Heart left ventricle (tissue), 16 donors: ENCODE measurements around the gene IGLON5. TPM values are rescaled to one million over a fixed set of nuclear protein-coding genes. Genes with fewer than 3 reads are reported as not detected.

Experiments used
- ATAC-seq, 4 donors: fragments of 200-7000 bp; cut with Tn5 transposase; one replicate each; pipeline ENCODE4 v1.9.1; 2020 to 2022; ENCODE audit warnings: moderate library complexity in 4 of 4, mild to moderate bottlenecking in 3 of 4, moderate number of reproducible peaks in 1 of 4
- DNase-seq, 5 donors: peaks; one replicate each; pipeline ENCODE4 v3.0.0-alpha.2; 2020
- H3K27ac ChIP-seq, 12 donors: fragments of 200-600 bp; sonication (generic) in 4 of 12; one replicate each; pipeline versions ENCODE4 v1.5.0 to v1.8.0; 2016 to 2022; ENCODE audit warnings: mild to moderate bottlenecking in 2 of 12
- H3K27me3 ChIP-seq, 9 donors: fragments of 200-600 bp; sonication (generic) in 2 of 9; one replicate each; pipeline versions ENCODE4 v1.5.1 to v1.8.0; 2016 to 2022; ENCODE audit warnings: mild to moderate bottlenecking in 3 of 9
- H3K36me3 ChIP-seq, 9 donors: fragments of 200-600 bp; sonication (generic) in 2 of 9; one replicate each; pipeline versions ENCODE4 v1.5.0 to v1.8.0; 2018 to 2022; ENCODE audit warnings: mild to moderate bottlenecking in 2 of 9
- H3K4me1 ChIP-seq, 12 donors: fragments of 200-600 bp; sonication (generic) in 4 of 12; one replicate each; pipeline versions ENCODE4 v1.5.0 to v1.8.0; 2016 to 2022; ENCODE audit warnings: mild to moderate bottlenecking in 3 of 12
- H3K4me3 ChIP-seq, 12 donors: fragments of 200-600 bp; sonication (generic) in 4 of 12; one replicate each; pipeline versions ENCODE4 v1.5.0 to v1.8.0; 2017 to 2022; ENCODE audit warnings: mild to moderate bottlenecking in 9 of 12, moderate library complexity in 4 of 12
- H3K9me3 ChIP-seq, 12 donors: fragments of 200-600 bp; sonication (generic) in 4 of 12; one replicate each; pipeline versions ENCODE4 v1.5.0 to v1.8.0; 2016 to 2022; ENCODE audit warnings: mild to moderate bottlenecking in 1 of 12
- POLR2A ChIP-seq, 2 donors: fragments of 450-650 bp; IDR thresholded peaks; one replicate each; pipeline ENCODE4 v1.6.1; 2017; ENCODE audit warnings: antibody characterized with exemption in 2 of 2, mild to moderate bottlenecking in 2 of 2, moderate library complexity in 2 of 2
- WGBS, 4 donors: extraction: QIAGEN DNeasy Blood & Tissue Kit in 2 of 4; methylation state at CpG; one replicate each; pipeline versions ENCODE4 v1.1.5 to v1.1.7; 2013 to 2018; 5-methylcytosine and 5-hydroxymethylcytosine counted together
- intact Hi-C, 10 donors: fragments of 100-400 bp; cut with DNase I; formaldehyde crosslinking; loops; one replicate each; pipeline versions ENCODE4 v1.11.1 to v1.14.2; 2022
- polyA plus RNA-seq, 2 donors: library from polyadenylated mRNA; stranded (reverse); fragments of 200-250 nt; gene quantifications; one replicate each; pipeline ENCODE4 v1.2.3, GENCODE V29; 2013
- total RNA-seq, 9 donors: library from RNA; depleted of rRNA in 2 of 9; stranded (reverse); fragments of >200 nt in 2 of 9; fragmentation: NEBNext Ultra II Directional in 3 of 9; extraction: Animal tissue kit (Norgen Biotek cat#: 25700) in 3 of 9; gene quantifications; one replicate each; pipeline versions ENCODE4 v1.1.0 to v1.2.4, GENCODE V29; 2016 to 2023
- TF ChIP-seq, protein P1 (sequence below), 12 donors: fragments of 200-600 bp; sonication (generic) in 4 of 12; IDR thresholded peaks; one replicate each; pipeline versions ENCODE4 v1.5.0 to v1.8.0; 2018 to 2022; ENCODE audit warnings: antibody characterized with exemption in 12 of 12, mild to moderate bottlenecking in 5 of 12
- donor health status: ischemic (EF 13 %, LVEDD 7.1; RV severe dilation, severe dysfunction).
- donor health status: healthy with polysubstance abuse.
- donor health status: DM: no; HTN: yes; CAD: no.
- donor health status: DM: no; HTN: no; CAD: no.
- donor health status: ischemic (EF 25% LVEDD 6.9; RV normal size, moderate dysfunction).
- donor health status: ischemic (EF 25% LVEDD 5.7; RV mildly dilated, moderate dysfunction).
- donor health status: healthy.
- donor health status: DM: yes; HTN: yes; CAD: no.
- donor health status: ischemic (EF 35%, LVEDD 5.7; RV mildly dilated, moderate dysfunction).
- donor health status: nonischemic (EF 11% LVEDD 7.7; RV severe dilation, severe dysfunction).
- donor health status: DM: yes; HTN: yes; CAD: no.
- donor health status: PGD.
- donor health status: ischemic (EF 29% LVEDD 5.4; RV normal size, mild dysfunction).
- donor health status: nonischemic (EF 23%, LVEDD 6.1; RV moderate dilation, normal function).

The IGLON5 gene
- total and polyA plus RNA-seq, 11 donors, result 0.09 to 0.10 TPM; not detected in 9

DNA sequence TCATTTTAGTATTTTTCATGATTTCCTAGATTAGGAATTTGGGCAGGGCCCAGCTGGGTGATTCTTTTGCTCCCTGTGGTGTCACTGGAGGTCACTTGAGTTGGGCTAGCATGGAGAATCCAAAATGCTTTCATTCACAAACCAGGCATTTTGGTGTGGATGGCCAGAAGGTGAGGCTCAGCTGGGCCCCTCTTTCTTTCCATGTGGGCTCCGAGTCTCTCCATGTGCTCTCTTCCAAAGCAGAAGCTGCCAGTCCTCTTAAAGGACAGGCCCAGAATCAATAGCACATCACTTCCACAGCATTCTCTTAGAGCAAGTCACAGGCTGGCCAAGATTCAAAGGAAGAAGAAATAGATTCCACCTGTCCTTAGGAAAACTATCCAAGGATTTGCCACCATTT lies 21.8 kb upstream of the IGLON5 start:
- Histone ChIP-seq H3K4me3 (no peak overlapping the region), H3K36me3 (no peaks in the 10 kb centered on the region), H3K9me3 (peaks cover 0 to 8% (median 0%) of the 10 kb centered on the region in 12 donors), H3K27ac (no peak overlapping the region), H3K4me1 (no peaks in the 10 kb centered on the region), H3K27me3 (peaks cover 0 to 21% (median 5%) of the 10 kb centered on the region in 9 donors)
- intact Hi-C loops, result no loop called here
- no peak for ATAC-seq
- WGBS, 4 donors, result 44 to 91% (median 78%) methylated on average over 1 of the region's 1 CpG
- DNase-seq, result no peak
- TF ChIP-seq POLR2A (IDR thresholded peaks at IDR 0.05), result no peak
- TF ChIP-seq, protein P1, sequence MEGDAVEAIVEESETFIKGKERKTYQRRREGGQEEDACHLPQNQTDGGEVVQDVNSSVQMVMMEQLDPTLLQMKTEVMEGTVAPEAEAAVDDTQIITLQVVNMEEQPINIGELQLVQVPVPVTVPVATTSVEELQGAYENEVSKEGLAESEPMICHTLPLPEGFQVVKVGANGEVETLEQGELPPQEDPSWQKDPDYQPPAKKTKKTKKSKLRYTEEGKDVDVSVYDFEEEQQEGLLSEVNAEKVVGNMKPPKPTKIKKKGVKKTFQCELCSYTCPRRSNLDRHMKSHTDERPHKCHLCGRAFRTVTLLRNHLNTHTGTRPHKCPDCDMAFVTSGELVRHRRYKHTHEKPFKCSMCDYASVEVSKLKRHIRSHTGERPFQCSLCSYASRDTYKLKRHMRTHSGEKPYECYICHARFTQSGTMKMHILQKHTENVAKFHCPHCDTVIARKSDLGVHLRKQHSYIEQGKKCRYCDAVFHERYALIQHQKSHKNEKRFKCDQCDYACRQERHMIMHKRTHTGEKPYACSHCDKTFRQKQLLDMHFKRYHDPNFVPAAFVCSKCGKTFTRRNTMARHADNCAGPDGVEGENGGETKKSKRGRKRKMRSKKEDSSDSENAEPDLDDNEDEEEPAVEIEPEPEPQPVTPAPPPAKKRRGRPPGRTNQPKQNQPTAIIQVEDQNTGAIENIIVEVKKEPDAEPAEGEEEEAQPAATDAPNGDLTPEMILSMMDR (IDR thresholded peaks at IDR 0.05), result no peak

DNA sequence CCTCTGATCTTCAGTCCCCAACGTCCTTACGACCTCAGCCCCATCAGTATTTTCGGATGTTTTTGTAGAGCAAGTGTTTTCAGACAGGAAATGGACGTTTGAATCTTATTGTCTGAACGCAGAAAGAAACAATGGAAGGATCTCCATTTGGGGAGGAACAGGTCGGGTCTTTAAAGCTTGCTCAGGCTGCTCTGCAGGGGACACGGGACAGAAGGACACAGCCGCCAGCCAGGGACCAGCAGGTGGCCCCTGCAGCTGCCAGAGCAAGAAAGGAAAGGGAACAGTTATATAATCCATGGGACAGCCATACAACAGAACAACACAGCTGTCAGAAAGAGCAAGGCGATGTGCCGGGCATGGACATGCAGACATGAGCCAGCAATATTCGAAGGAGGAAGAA lies 18.5 kb upstream of the IGLON5 start:
- TF ChIP-seq POLR2A (IDR thresholded peaks at IDR 0.05), result no peak
- TF ChIP-seq, protein P1 (IDR thresholded peaks at IDR 0.05), result peak in 1 of 12 donors; percentile 14
- H3K27ac ChIP-seq, result no peak overlapping the region
- peaks cover 0 to 8% (median 0%) of the 10 kb centered on the region in 12 donors for H3K9me3 ChIP-seq
- intact Hi-C loops, result no loop called here
- 19 to 26% (median 21%) methylated on average over 11 of the region's 11 CpGs for WGBS, 4 donors
- DNase-seq, result peak in 1 of 5 donors; percentile 54
- peak; percentile 60 to 88 (median 74) for ATAC-seq
- H3K4me1 ChIP-seq, result no peaks in the 10 kb centered on the region
- H3K4me3 ChIP-seq, result no peak overlapping the region
- no peaks in the 10 kb centered on the region for H3K36me3 ChIP-seq
- peaks cover 0 to 43% (median 7%) of the 10 kb centered on the region in 9 donors for H3K27me3 ChIP-seq

DNA sequence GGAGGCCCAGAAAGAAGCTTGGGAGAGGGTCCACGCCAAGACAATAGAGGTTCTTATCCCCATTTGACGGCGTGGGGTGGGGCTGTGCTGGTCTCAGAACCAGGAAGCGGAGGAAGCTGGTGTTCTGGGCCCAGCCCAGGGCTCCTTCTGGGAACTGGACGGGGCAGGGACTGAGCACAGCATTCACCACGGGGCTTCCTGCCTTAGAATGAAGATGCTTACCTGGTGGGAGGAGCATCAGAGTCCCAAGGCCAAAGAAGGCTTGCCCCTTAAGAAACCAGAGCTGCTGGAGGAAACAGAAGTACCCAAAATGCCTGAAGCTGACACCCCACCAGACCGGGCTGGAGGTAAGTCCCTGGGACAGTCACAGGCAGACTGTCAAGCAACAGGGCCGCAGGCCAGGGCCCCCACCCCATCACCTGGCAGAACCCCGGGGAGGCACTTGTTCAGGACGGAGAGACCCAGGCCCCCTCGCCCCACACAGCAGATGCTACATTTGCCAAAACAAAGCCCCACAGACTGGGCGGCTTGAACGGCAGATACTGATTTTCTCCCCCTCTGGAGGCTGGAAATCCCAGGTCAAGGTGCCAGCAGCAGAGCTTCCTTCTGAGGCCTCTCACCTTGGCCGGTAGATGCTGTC lies 17.8 kb upstream of the IGLON5 start:
- ATAC-seq, result no peak
- WGBS, 4 donors, result 51 to 70% (median 61%) methylated on average over 13 to 14 of the region's 14 CpGs
- no peak for TF ChIP-seq POLR2A (IDR thresholded peaks at IDR 0.05)
- TF ChIP-seq, protein P1 (IDR thresholded peaks at IDR 0.05), result no peak
- H3K27me3 ChIP-seq, result peaks cover 0 to 47% (median 7%) of the 10 kb centered on the region in 9 donors
- intact Hi-C loops, result no loop called here
- no peak for DNase-seq
- H3K27ac ChIP-seq, result no peak overlapping the region
- H3K9me3 ChIP-seq, result peaks cover 0 to 8% (median 0%) of the 10 kb centered on the region in 12 donors
- H3K36me3 ChIP-seq, result no peaks in the 10 kb centered on the region
- no peaks in the 10 kb centered on the region for H3K4me1 ChIP-seq
- no peak overlapping the region for H3K4me3 ChIP-seq

DNA sequence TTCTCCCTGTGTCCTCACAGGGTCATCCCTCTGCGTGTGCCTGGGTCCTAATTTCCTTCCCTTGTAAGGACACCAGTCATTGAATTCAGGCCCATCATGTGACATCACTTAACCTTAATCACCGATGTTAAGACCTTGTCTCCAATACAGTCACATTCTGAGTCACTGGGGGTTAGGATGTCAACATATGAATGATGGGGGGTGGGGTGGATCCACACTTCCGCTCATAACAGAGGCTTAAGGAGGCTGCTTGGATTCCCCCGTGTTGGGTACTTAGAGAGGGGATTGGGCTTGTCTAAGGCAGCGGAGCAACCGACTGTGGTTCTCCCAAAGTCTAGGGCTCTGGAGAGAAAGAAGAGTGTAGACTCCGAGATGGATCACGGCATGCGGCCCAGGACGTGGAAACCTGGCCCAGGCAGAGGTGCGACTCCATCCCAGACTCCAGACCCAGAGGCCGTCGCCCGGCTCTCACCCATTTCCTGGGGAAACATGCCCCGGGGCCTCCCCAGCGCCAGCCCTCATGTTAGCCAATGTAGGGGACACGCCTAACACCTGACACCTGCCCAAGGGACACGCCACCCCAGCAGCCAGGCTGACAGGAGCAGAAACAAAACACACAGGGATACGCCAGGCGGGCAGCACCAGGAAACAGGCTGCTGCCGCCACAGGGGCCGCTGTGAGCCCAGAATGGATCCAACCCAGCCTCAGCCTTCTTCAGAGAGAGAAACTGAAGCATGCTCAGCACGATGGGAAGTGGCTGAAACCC lies 17.1 kb upstream of the IGLON5 start:
- ATAC-seq, result no peak
- WGBS, 4 donors, result 66 to 73% (median 69%) methylated on average over 20 to 23 of the region's 23 CpGs

More for the DNA sequence above, 17.1 kb upstream of the IGLON5 start:
- intact Hi-C loops, result no loop called here
- Histone ChIP-seq H3K4me1 (no peaks in the 10 kb centered on the region), H3K9me3 (peaks cover 0 to 7% (median 0%) of the 10 kb centered on the region in 12 donors), H3K36me3 (no peaks in the 10 kb centered on the region), H3K27me3 (peaks cover 0 to 53% (median 7%) of the 10 kb centered on the region in 9 donors), H3K27ac (no peak overlapping the region), H3K4me3 (no peak overlapping the region)
- TF ChIP-seq, protein P1 (IDR thresholded peaks at IDR 0.05), result no peak
- TF ChIP-seq POLR2A (IDR thresholded peaks at IDR 0.05), result no peak
- no peak for DNase-seq
